Neural progenitor cell (in vitro differentiated cells): ENCODE results near the gene CD63. TPM values are rescaled to one million over a fixed set of nuclear protein-coding genes. Genes with fewer than 3 reads are reported as not detected.

Experiments used
- DNase-seq: peaks from one replicate; pipeline ENCODE4 v3.0.0-alpha.2; 2016; ENCODE audit warnings: low spot score
- H2AFZ ChIP-seq: fragments of 200-600 bp; sonication (generic); replicated peaks from 2 replicates; pipeline ENCODE4 v1.6.1; 2016; ENCODE audit warnings: antibody characterized with exemption
- H3F3A ChIP-seq: fragments of 200-600 bp; sonication (generic); 2 replicates; pipeline ENCODE4 v1.6.1; 2016; ENCODE audit warnings: antibody characterized with exemption, low read depth
- H3K27ac ChIP-seq: fragments of 200-600 bp; sonication (generic); 2 replicates; pipeline ENCODE4 v1.5.1; 2016; ENCODE audit warnings: mild to moderate bottlenecking
- H3K27me3 ChIP-seq: fragments of 200-600 bp; sonication (generic); 2 replicates; pipeline ENCODE4 v1.6.1; 2016; ENCODE audit warnings: mild to moderate bottlenecking, moderate library complexity
- H3K36me3 ChIP-seq: fragments of 200-600 bp; sonication (generic); 2 replicates; pipeline ENCODE4 v1.5.1; 2016
- H3K4me1 ChIP-seq: fragments of 200-600 bp; sonication (generic); 2 replicates; pipeline ENCODE4 v1.6.1; 2016; ENCODE audit warnings: mixed run types
- H3K4me2 ChIP-seq: fragments of 200-600 bp; sonication (generic); 2 replicates; pipeline ENCODE4 v1.6.1; 2016
- H3K4me3 ChIP-seq: fragments of 200-600 bp; sonication (generic); 2 replicates; pipeline ENCODE4 v1.5.1; 2016
- H3K79me2 ChIP-seq: fragments of 200-600 bp; sonication (generic); 2 replicates; pipeline ENCODE4 v1.6.1; 2016; ENCODE audit warnings: low read depth
- H3K9ac ChIP-seq: fragments of 200-600 bp; sonication (generic); 2 replicates; pipeline ENCODE4 v1.6.1; 2016
- H3K9me3 ChIP-seq: fragments of 200-600 bp; sonication (generic); 2 replicates; pipeline ENCODE4 v1.5.1; 2016; ENCODE audit warnings: low read depth
- H4K20me1 ChIP-seq: fragments of 200-600 bp; sonication (generic); 2 replicates; pipeline ENCODE4 v1.6.1; 2016; ENCODE audit warnings: low read depth
- H3K27ac Mint-ChIP-seq: 3 replicates; pipeline ENCODE4 v1.8.0; 2021; ENCODE audit warnings: mixed read lengths
- H3K27me3 Mint-ChIP-seq: 2 replicates; pipeline ENCODE4 v1.8.0; 2022; ENCODE audit warnings: low read depth, mild to moderate bottlenecking, inconsistent platforms, moderate library complexity, mixed read lengths; ENCODE audit not compliant: insufficient read depth
- H3K36me3 Mint-ChIP-seq: 3 replicates; pipeline ENCODE4 v1.8.0; 2021; ENCODE audit warnings: mixed read lengths
- H3K4me1 Mint-ChIP-seq: 3 replicates; pipeline ENCODE4 v1.8.0; 2021; ENCODE audit warnings: mixed read lengths
- H3K4me3 Mint-ChIP-seq: 3 replicates; pipeline ENCODE4 v1.8.0; 2021; ENCODE audit warnings: mild to moderate bottlenecking, moderate library complexity, mixed read lengths
- H3K9me3 Mint-ChIP-seq: 3 replicates; pipeline ENCODE4 v1.8.0; 2020; ENCODE audit warnings: mixed read lengths
- CTCF ChIP-seq: fragments of 200-600 bp; sonication (generic); IDR thresholded peaks from 2 replicates; pipeline ENCODE4 v1.5.1; 2017; ENCODE audit warnings: antibody characterized with exemption, mild to moderate bottlenecking
- EZH2 ChIP-seq: fragments of 200-600 bp; sonication (generic); IDR thresholded peaks from 2 replicates; pipeline ENCODE4 v1.6.1; 2017; ENCODE audit warnings: antibody characterized with exemption, mild to moderate bottlenecking, moderate library complexity
- EZH2phosphoT487 ChIP-seq: fragments of 200-600 bp; sonication (generic); IDR thresholded peaks from 2 replicates; pipeline ENCODE4 v1.6.1; 2017; ENCODE audit warnings: antibody characterized with exemption
- total RNA-seq: library from RNA; depleted of rRNA; stranded (reverse); fragments of >200 nt; gene quantifications from 2 replicates; pipeline ENCODE4 v1.2.3, GENCODE V29; 2015; ENCODE audit warnings: low replicate concordance

The CD63 gene
- total RNA-seq, 1 donor from 2014 or later, result 305 TPM

GRCh38 chr12:55716582-55716957, 12.2 kb downstream of the CD63 start:
- peak overlapping the region; percentile 85 for H3K27ac ChIP-seq
- DNase-seq, result no peak
- H3K4me3 ChIP-seq, result peak overlapping the region; percentile 88
- H3K27ac Mint-ChIP-seq, result peak overlapping the region; percentile 79
- H3K36me3 ChIP-seq, result no peaks in the 10 kb centered on the region
- H3K4me1 Mint-ChIP-seq, result peaks cover 41% of the 10 kb centered on the region
- no peaks in the 10 kb centered on the region for H4K20me1 ChIP-seq
- no peaks in the 10 kb centered on the region for H3K9me3 ChIP-seq
- peaks cover 6% of the 10 kb centered on the region for H3K9me3 Mint-ChIP-seq
- peak overlapping the region; percentile 79 for H3K4me2 ChIP-seq
- no peak for TF ChIP-seq CTCF
- TF ChIP-seq EZH2, result no peak
- TF ChIP-seq EZH2phosphoT487, result no peak
- H3K4me3 Mint-ChIP-seq, result peak overlapping the region; percentile 92
- peaks cover 12% of the 10 kb centered on the region for H3K27me3 ChIP-seq
- peaks cover 20% of the 10 kb centered on the region for H3K27me3 Mint-ChIP-seq
- H3K4me1 ChIP-seq, result peaks cover 31% of the 10 kb centered on the region
- H2AFZ ChIP-seq, result peak overlapping the region; percentile 87
- H3F3A ChIP-seq, result peaks cover 38% of the 10 kb centered on the region
- H3K9ac ChIP-seq, result peak overlapping the region; percentile 59
- peaks cover 16% of the 10 kb centered on the region for H3K79me2 ChIP-seq
- H3K36me3 Mint-ChIP-seq, result peaks cover 3% of the 10 kb centered on the region

GRCh38 chr12:55715833-55716581, 12.8 kb downstream of the CD63 start, which contains the start of gene BLOC1S1:
BLOC1S1 (plus strand) TSS chr12:55716046; CDS start chr12:55716052, 6 bp downstream.
- peaks cover 38% of the 10 kb centered on the region for H3F3A ChIP-seq
- H3K27me3 ChIP-seq, result peaks cover 15% of the 10 kb centered on the region
- peak; percentile 95 for DNase-seq
- Mint-ChIP-seq H3K36me3 (peaks cover 3% of the 10 kb centered on the region), H3K27ac (peak within 1 kb of the TSS; percentile 97), H3K4me3 (peak within 1 kb of the TSS; percentile 92), H3K9me3 (peaks cover 6% of the 10 kb centered on the region), H3K27me3 (peaks cover 20% of the 10 kb centered on the region), H3K4me1 (peaks cover 41% of the 10 kb centered on the region)
- peak within 1 kb of the TSS; percentile 85 for H3K27ac ChIP-seq
- peaks cover 16% of the 10 kb centered on the region for H3K79me2 ChIP-seq
- peak within 1 kb of the TSS; percentile 88 for H3K4me3 ChIP-seq
- H2AFZ ChIP-seq, result peak within 1 kb of the TSS; percentile 87
- H3K9me3 ChIP-seq, result no peaks in the 10 kb centered on the region
- H3K4me1 ChIP-seq, result peaks cover 31% of the 10 kb centered on the region
- peak within 1 kb of the TSS; percentile 59 for H3K9ac ChIP-seq
- H4K20me1 ChIP-seq, result no peaks in the 10 kb centered on the region
- no peaks in the 10 kb centered on the region for H3K36me3 ChIP-seq
- H3K4me2 ChIP-seq, result peak within 1 kb of the TSS; percentile 79
- TF ChIP-seq EZH2, result no peak
- TF ChIP-seq CTCF, result no peak
- no peak for TF ChIP-seq EZH2phosphoT487

GRCh38 chr12:55715169-55715764, 13.5 kb downstream of the CD63 start:
- Histone ChIP-seq H3K4me3 (peak overlapping the region; percentile 88), H3K27ac (no peak overlapping the region), H3F3A (peaks cover 38% of the 10 kb centered on the region), H3K4me2 (peak overlapping the region; percentile 79), H4K20me1 (no peaks in the 10 kb centered on the region), H3K79me2 (peaks cover 16% of the 10 kb centered on the region), H3K4me1 (peaks cover 31% of the 10 kb centered on the region), H2AFZ (peak overlapping the region; percentile 87), H3K9me3 (no peaks in the 10 kb centered on the region), H3K27me3 (peaks cover 15% of the 10 kb centered on the region), H3K9ac (no peak overlapping the region), H3K36me3 (no peaks in the 10 kb centered on the region)
- DNase-seq, result no peak
- peaks cover 41% of the 10 kb centered on the region for H3K4me1 Mint-ChIP-seq
- TF ChIP-seq CTCF (no peak), EZH2 (no peak), EZH2phosphoT487 (no peak)
- H3K27me3 Mint-ChIP-seq, result peaks cover 18% of the 10 kb centered on the region
- H3K9me3 Mint-ChIP-seq, result peaks cover 6% of the 10 kb centered on the region
- peak overlapping the region; percentile 92 for H3K4me3 Mint-ChIP-seq
- H3K27ac Mint-ChIP-seq, result peak overlapping the region; percentile 97
- H3K36me3 Mint-ChIP-seq, result peaks cover 3% of the 10 kb centered on the region
